ENCODE data around the gene P2RX2. TPM values are rescaled to one million over a fixed set of nuclear protein-coding genes. Genes with fewer than 3 reads are reported as not detected.

P2RX2 gene
- total and polyA plus RNA-seq, 4 donors = not detected

- H3K27me3 ChIP-seq (ENCODE audit: control insufficient read depth in 4 of 4, insufficient read depth in 4 of 4, low read length in 3 of 4) = no peaks in the 10 kb centered on the region
- no peak overlapping the region for H3K27ac ChIP-seq (ENCODE audit: low read depth in 1 of 2, low read length in 2 of 2)
- no peak overlapping the region for H3K4me3 ChIP-seq (ENCODE audit: low read depth in 1 of 3, low read length in 3 of 3)
- no peak overlapping the region for H3K9ac ChIP-seq (ENCODE audit: low read depth in 1 of 2, low read length in 2 of 2)
- DNase-seq (ENCODE audit: low spot score) = no peak
- WGBS = 88% methylated on average over 21 of the region's 21 CpGs
- TF ChIP-seq RAD21 (IDR thresholded peaks at IDR 0.05) = no peak
- no peak for TF ChIP-seq MAX (IDR thresholded peaks at IDR 0.05)
- TF ChIP-seq ATF3 (IDR thresholded peaks at IDR 0.05) = no peak
- TF ChIP-seq CTCF (IDR thresholded peaks at IDR 0.05; ENCODE audit: low read depth, low read length, missing input control) = no peak
- TF ChIP-seq FOXA1 (IDR thresholded peaks at IDR 0.05) = no peak
- TF ChIP-seq HNF4G (IDR thresholded peaks at IDR 0.05) = no peak
- TF ChIP-seq GABPA (IDR thresholded peaks at IDR 0.05 in 1 of 2, conservative IDR thresholded peaks at IDR 0.05 in 1 of 2) = no peak
- no peak for TF ChIP-seq ZBTB33 (IDR thresholded peaks at IDR 0.05)
- no peak for TF ChIP-seq TAF1 (conservative IDR thresholded peaks at IDR 0.05)
- TF ChIP-seq EGR1 (IDR thresholded peaks at IDR 0.05; ENCODE audit: low read depth in 2 of 2) = no peak
- TF ChIP-seq FOXA2 (IDR thresholded peaks at IDR 0.05) = no peak
- TF ChIP-seq REST (IDR thresholded peaks at IDR 0.05) = no peak
- no peak for TF ChIP-seq HNF4A (conservative IDR thresholded peaks at IDR 0.05)
- no peak for TF ChIP-seq RXRA (IDR thresholded peaks at IDR 0.05)
- H3K4me1 ChIP-seq (ENCODE audit: control insufficient read depth in 4 of 4, insufficient read depth in 4 of 4, low read length in 3 of 4) = no peaks in the 10 kb centered on the region
- no peaks in the 10 kb centered on the region for H3K9me3 ChIP-seq (ENCODE audit: control insufficient read depth in 4 of 4, low read length in 3 of 4)
- peaks cover 16 to 89% (median 53%) of the 10 kb centered on the region in 4 donors for H3K36me3 ChIP-seq (ENCODE audit: control insufficient read depth in 4 of 4, insufficient read depth in 3 of 4, low read depth in 1 of 4, low read length in 3 of 4)
These were observed 45.9 kb downstream of the P2RX2 start for GRCh38 chr12:132664206-132665148.

Data from liver (tissue), 9 donors.